K562 (cell line): ENCODE results near the gene TBC1D9. TPM values are rescaled to one million over a fixed set of nuclear protein-coding genes. Genes with fewer than 3 reads are reported as not detected.

ENCODE experiments used
- ATAC-seq: fragments of 200-7000 bp; cut with Tn5 transposase; 3 replicates; pipeline ENCODE4 v1.9.1; 2020; ENCODE audit warnings: moderate library complexity
- BruUV-seq: library from RNA; stranded (reverse); fragments of 400-500 nt; replicated peaks from 2 replicates; lab custom pipeline; 2021; lab: Mats Ljungman, UMichigan
- CTCF ChIA-PET: fragments of 300-600 bp; formaldehyde crosslinking; extraction: SDS; loops from one replicate; lab custom pipeline; 2021; ENCODE audit warnings: low intra/inter-chr PET ratio; lab: Yijun Ruan, JAX
- POLR2A ChIA-PET: fragments of 300-600, 350-650 bp; sonication (Branson Sonifier 250); formaldehyde crosslinking; extraction: SDS; loops from one replicate; lab custom pipeline; 2021; ENCODE audit warnings: antibody characterized with exemption, inconsistent platforms; lab: Yijun Ruan, JAX
- DNase-seq, 4 experiments: peaks; one replicate each; pipeline versions ENCODE4 v3.0.0 to v3.0.0-alpha.2; 2011 to 2018; ENCODE audit warnings: low spot score in 3 of 4, mixed read lengths in 3 of 4; ENCODE audit errors: extremely low read depth in 1 of 4
- FAIRE-seq: peaks from 2 replicates; lab custom pipeline; 2011; peaks lifted over from hg19 to GRCh38; lab: Jason Lieb, UNC
- H2AFZ ChIP-seq: 2 replicates; pipeline ENCODE4 v1.6.0; 2011; ENCODE audit warnings: low read depth, low read length, control low read depth, inconsistent platforms
- H3K27ac ChIP-seq: fragments of 200-600 bp; 3 replicates; pipeline ENCODE4 v1.8.0; 2011; ENCODE audit warnings: low read depth, mild to moderate bottlenecking, control low read depth, inconsistent platforms, low read length, moderate library complexity, mixed read lengths; ENCODE audit errors: extremely low read depth
- H3K27me3 ChIP-seq, 2 experiments: fragments of 300-600 bp in 1 of 2; 2 replicates in 1 of 2; 3 replicates in 1 of 2; pipeline versions ENCODE4 v1.6.0 to v1.8.0; 2011; ENCODE audit warnings: inconsistent platforms in 2 of 2, low read length in 2 of 2, mild to moderate bottlenecking in 1 of 2, mixed read lengths in 1 of 2, moderate library complexity in 1 of 2; ENCODE audit not compliant: control insufficient read depth in 2 of 2, insufficient read depth in 2 of 2
- H3K36me3 ChIP-seq: fragments of 300-600 bp; 3 replicates; pipeline ENCODE4 v1.8.0; 2011; ENCODE audit warnings: mild to moderate bottlenecking, low read length, inconsistent platforms; ENCODE audit not compliant: control insufficient read depth, insufficient read depth
- H3K4me1 ChIP-seq, 2 experiments: fragments of 200-600 bp in 1 of 2; replicated peaks in 1 of 2; 2 replicates in 1 of 2; 3 replicates in 1 of 2; pipeline versions ENCODE4 v1.5.1 to v1.8.0; 2011; ENCODE audit warnings: inconsistent platforms in 2 of 2, low read length in 2 of 2, mild to moderate bottlenecking in 1 of 2, mixed read lengths in 1 of 2, moderate library complexity in 1 of 2; ENCODE audit not compliant: control insufficient read depth in 2 of 2, insufficient read depth in 2 of 2
- H3K4me2 ChIP-seq: 2 replicates; pipeline ENCODE4 v1.6.1; 2011; ENCODE audit warnings: low read length, control low read depth, inconsistent platforms, mixed read lengths; ENCODE audit not compliant: insufficient read depth
- H3K4me3 ChIP-seq: fragments of 200-600 bp; sonication (generic), shearing (Covaris generic); 2 replicates; pipeline ENCODE4 v1.5.1; 2016; ENCODE audit warnings: control low read depth, inconsistent platforms
- H3K79me2 ChIP-seq: fragments of 200-600 bp; 3 replicates; pipeline ENCODE4 v1.8.0; 2011; ENCODE audit warnings: low read length, inconsistent platforms; ENCODE audit not compliant: control insufficient read depth, insufficient read depth
- H3K9ac ChIP-seq, 2 experiments: 2 replicates each; pipeline versions ENCODE4 v1.6.0 to v1.6.1; 2011; ENCODE audit warnings: low read depth in 2 of 2, low read length in 2 of 2, control low read depth in 1 of 2, inconsistent platforms in 1 of 2, mild to moderate bottlenecking in 1 of 2, mixed read lengths in 1 of 2; ENCODE audit not compliant: insufficient read depth in 1 of 2
- H3K9me1 ChIP-seq: one replicate; pipeline ENCODE4 v1.6.0; 2011; ENCODE audit warnings: inconsistent platforms, mild to moderate bottlenecking, low read length, moderate library complexity; ENCODE audit not compliant: control insufficient read depth, insufficient read depth
- H3K9me3 ChIP-seq: replicated peaks from 2 replicates; pipeline ENCODE4 v1.5.1; 2011; ENCODE audit warnings: low read depth, low read length, inconsistent platforms; ENCODE audit not compliant: control insufficient read depth, insufficient read depth
- H4K20me1 ChIP-seq: replicated peaks from 2 replicates; pipeline ENCODE4 v1.6.1; 2011; ENCODE audit warnings: low read length, inconsistent platforms, mixed read lengths; ENCODE audit not compliant: control insufficient read depth, insufficient read depth
- HDAC2 ChIP-seq: fragments of 450-650 bp; IDR thresholded peaks from 2 replicates; pipeline ENCODE4 v1.6.1; 2016; ENCODE audit warnings: mild to moderate bottlenecking
- TEAD2 ChIP-seq: fragments of 450-650 bp; IDR thresholded peaks from 2 replicates; pipeline ENCODE4 v1.6.1; 2016; ENCODE audit warnings: missing genetic modification characterization, control low read depth, missing compliant biosample characterization
- TSHZ1 ChIP-seq: fragments of 250-450 bp; sonication (Bioruptor Pico); IDR thresholded peaks from 2 replicates; pipeline ENCODE4 v1.4.0; 2020; ENCODE audit warnings: mild to moderate bottlenecking, moderate library complexity
- WGBS: fragments of 100-300 bp; shearing (Covaris generic); methylation state at CpG from one replicate; pipeline ENCODE4 v1.1.6; 2016; ENCODE audit warnings: low coverage, mixed read lengths; ENCODE audit not compliant: insufficient coverage; ENCODE audit errors: missing lambda C conversion rate; 5-methylcytosine and 5-hydroxymethylcytosine counted together
- in situ Hi-C: fragments of 300-500 bp; cut with MboI; formaldehyde crosslinking; loops from 4 replicates; pipeline ENCODE4 v1.15.0; 2018; ENCODE audit warnings: inconsistent platforms, mixed read lengths
- intact Hi-C: fragments of 100-400 bp; cut with micrococcal nuclease; formaldehyde crosslinking; loops from 2 replicates; pipeline ENCODE4 v1.14.2; 2022
- polyA plus RNA-seq, 8 experiments: library from polyadenylated mRNA; depleted of rRNA in 4 of 8; stranded (reverse) in 5 of 8; unstranded in 3 of 8; fragments of >200 nt; fragmentation: Nextera tagmentation in 2 of 8; fragmentation: Illumina TruSeq in 1 of 8; extraction: Ambion mirVana in 2 of 8; extraction: Trizol in 1 of 8; gene quantifications; 2 replicates each; pipeline versions ENCODE4 v1.2.1 to v1.2.3, GENCODE V29; 2011 to 2014; ENCODE audit warnings: inconsistent platforms in 1 of 8, missing spikeins in 1 of 8
- total RNA-seq, 7 experiments: library from RNA; depleted of rRNA in 6 of 7; stranded (reverse); fragments of >200 nt in 6 of 7; fragmentation: Illumina TruSeq in 2 of 7; extraction: Trizol in 2 of 7; gene quantifications; 2 replicates each; pipeline versions ENCODE4 v1.2.1 to v1.2.3, GENCODE V29; 2011 to 2021; ENCODE audit warnings: low replicate concordance in 1 of 7
- TF ChIP-seq, protein P1 (sequence below): fragments of 450-650 bp; IDR thresholded peaks from 2 replicates; pipeline ENCODE4 v1.6.1; 2017; ENCODE audit warnings: antibody characterized with exemption
- TF ChIP-seq, protein P2 (sequence below): fragments of 450-650 bp; IDR thresholded peaks from 2 replicates; pipeline ENCODE4 v1.6.1; 2016

Gene TBC1D9
- total and polyA plus RNA-seq, 9 of the 15 experiments (the other 6 are each of a cell fraction or from before 2014, with no cell fraction given), result 0.13 TPM; not detected in 8

DNA sequence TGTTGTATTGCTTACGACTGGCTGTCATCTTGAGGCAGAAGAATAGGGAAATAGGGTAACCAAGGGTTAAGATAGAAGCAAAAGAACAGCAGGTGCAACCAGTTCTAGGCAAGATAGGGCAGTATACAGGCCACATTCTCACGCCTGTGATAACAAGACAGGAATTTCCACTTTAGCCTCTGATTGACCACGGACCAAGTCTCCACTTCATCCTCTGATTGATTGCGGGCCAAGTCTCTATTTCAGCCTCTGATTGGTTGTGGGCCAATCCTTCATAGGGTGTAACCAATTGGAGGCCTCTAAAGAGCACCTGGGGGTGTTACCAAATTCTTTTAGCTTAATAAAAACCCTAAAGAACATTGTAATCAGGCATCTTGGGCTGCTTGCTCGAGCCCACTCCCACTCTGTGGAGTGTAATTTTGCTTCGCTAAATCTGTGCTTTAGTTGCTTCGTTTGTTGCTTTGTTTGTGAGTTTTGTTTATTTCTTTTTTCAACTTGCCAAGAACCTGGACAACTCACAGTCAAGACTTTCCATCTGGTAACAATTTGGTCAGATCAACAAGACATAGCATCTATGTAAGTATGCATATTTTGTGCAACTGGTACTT lies 8.7 kb upstream of the TBC1D9 start:
- DNase-seq, result no peak
- Histone ChIP-seq H2AFZ (no peak overlapping the region), H3K4me1 (no peaks in the 10 kb centered on the region), H3K27ac (no peak overlapping the region), H4K20me1 (no peaks in the 10 kb centered on the region), H3K36me3 (no peaks in the 10 kb centered on the region), H3K79me2 (no peaks in the 10 kb centered on the region), H3K27me3 (peaks cover 0 to 8% of the 10 kb centered on the region in 2 experiments; a peak in 2 of 5 replicates), H3K9me3 (no peaks in the 10 kb centered on the region), H3K4me2 (no peak overlapping the region), H3K9me1 (no peaks in the 10 kb centered on the region), H3K9ac (no peak overlapping the region), H3K4me3 (no peak overlapping the region)
- TF ChIP-seq, protein P1, sequence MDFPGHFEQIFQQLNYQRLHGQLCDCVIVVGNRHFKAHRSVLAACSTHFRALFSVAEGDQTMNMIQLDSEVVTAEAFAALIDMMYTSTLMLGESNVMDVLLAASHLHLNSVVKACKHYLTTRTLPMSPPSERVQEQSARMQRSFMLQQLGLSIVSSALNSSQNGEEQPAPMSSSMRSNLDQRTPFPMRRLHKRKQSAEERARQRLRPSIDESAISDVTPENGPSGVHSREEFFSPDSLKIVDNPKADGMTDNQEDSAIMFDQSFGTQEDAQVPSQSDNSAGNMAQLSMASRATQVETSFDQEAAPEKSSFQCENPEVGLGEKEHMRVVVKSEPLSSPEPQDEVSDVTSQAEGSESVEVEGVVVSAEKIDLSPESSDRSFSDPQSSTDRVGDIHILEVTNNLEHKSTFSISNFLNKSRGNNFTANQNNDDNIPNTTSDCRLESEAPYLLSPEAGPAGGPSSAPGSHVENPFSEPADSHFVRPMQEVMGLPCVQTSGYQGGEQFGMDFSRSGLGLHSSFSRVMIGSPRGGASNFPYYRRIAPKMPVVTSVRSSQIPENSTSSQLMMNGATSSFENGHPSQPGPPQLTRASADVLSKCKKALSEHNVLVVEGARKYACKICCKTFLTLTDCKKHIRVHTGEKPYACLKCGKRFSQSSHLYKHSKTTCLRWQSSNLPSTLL, result no peak
- TF ChIP-seq TSHZ1 (CRISPR knock-in tag) (no peak), HDAC2 (no peak), TEAD2 (tag) (no peak)
- TF ChIP-seq, protein P2, sequence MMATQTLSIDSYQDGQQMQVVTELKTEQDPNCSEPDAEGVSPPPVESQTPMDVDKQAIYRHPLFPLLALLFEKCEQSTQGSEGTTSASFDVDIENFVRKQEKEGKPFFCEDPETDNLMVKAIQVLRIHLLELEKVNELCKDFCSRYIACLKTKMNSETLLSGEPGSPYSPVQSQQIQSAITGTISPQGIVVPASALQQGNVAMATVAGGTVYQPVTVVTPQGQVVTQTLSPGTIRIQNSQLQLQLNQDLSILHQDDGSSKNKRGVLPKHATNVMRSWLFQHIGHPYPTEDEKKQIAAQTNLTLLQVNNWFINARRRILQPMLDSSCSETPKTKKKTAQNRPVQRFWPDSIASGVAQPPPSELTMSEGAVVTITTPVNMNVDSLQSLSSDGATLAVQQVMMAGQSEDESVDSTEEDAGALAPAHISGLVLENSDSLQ, result peak; percentile 84
- ChIA-PET POLR2A (interaction anchor here (1.0 kb wide), 1 partner anchor 12 kb away, joined by 3 read pairs; no protein-coding TSS in a partner anchor), CTCF (no interaction called here)
- in situ Hi-C loops (no loop called here), intact Hi-C loops (no loop called here)
- no TSS peak for BruUV-seq
- 0% methylated on average over 7 of the region's 7 CpGs for WGBS
- ATAC-seq, result no peak
- no peak for FAIRE-seq
